ENCODE results near the gene MAGI2.

The MAGI2 gene

GRCh38 chr7:78835897-78836296 lies 617.6 kb downstream of the MAGI2 start:
- DNase-seq (ENCODE audit: low read depth in 4 of 4, low spot score in 1 of 4), result no peak

GRCh38 chr7:78828317-78828716 lies 625.1 kb downstream of the MAGI2 start:
- DNase-seq (ENCODE audit: low read depth in 4 of 4, low spot score in 1 of 4), result no peak

- DNase-seq (ENCODE audit: low read depth in 4 of 4, low spot score in 1 of 4), result no peak
Observed at GRCh38 chr7:78803501-78804127, 649.9 kb downstream of the MAGI2 start.

GRCh38 chr7:78794101-78794500 lies 659.4 kb downstream of the MAGI2 start:
- DNase-seq (ENCODE audit: low read depth in 4 of 4, low spot score in 1 of 4), result no peak

GRCh38 chr7:78792624-78793023 lies 660.8 kb downstream of the MAGI2 start:
- no peak for DNase-seq (ENCODE audit: low read depth in 4 of 4, low spot score in 1 of 4)

GRCh38 chr7:78792006-78792405 lies 661.5 kb downstream of the MAGI2 start:
- no peak for DNase-seq (ENCODE audit: low read depth in 4 of 4, low spot score in 1 of 4)

- no peak for DNase-seq (ENCODE audit: low read depth in 4 of 4, low spot score in 1 of 4)
Observed at GRCh38 chr7:78788464-78788863, 665.0 kb downstream of the MAGI2 start.

GRCh38 chr7:78787854-78788253 lies 665.6 kb downstream of the MAGI2 start:
- no peak for DNase-seq (ENCODE audit: low read depth in 4 of 4, low spot score in 1 of 4)

- DNase-seq (ENCODE audit: low read depth in 4 of 4, low spot score in 1 of 4), result no peak
Observed at GRCh38 chr7:78786055-78786454, 667.4 kb downstream of the MAGI2 start.

- DNase-seq (ENCODE audit: low read depth in 4 of 4, low spot score in 1 of 4), result no peak
Observed at GRCh38 chr7:78783179-78783962, 670.1 kb downstream of the MAGI2 start.

- DNase-seq (ENCODE audit: low read depth in 4 of 4, low spot score in 1 of 4), result no peak
Observed at GRCh38 chr7:78780560-78780959, 672.9 kb downstream of the MAGI2 start.

GRCh38 chr7:78779788-78780187 lies 673.7 kb downstream of the MAGI2 start:
- DNase-seq (ENCODE audit: low read depth in 4 of 4, low spot score in 1 of 4), result no peak

- DNase-seq (ENCODE audit: low read depth in 4 of 4, low spot score in 1 of 4), result no peak
Observed at GRCh38 chr7:78777829-78778228, 675.6 kb downstream of the MAGI2 start.

GRCh38 chr7:78770422-78771410 lies 682.8 kb downstream of the MAGI2 start:
- DNase-seq (ENCODE audit: low read depth in 4 of 4, low spot score in 1 of 4), result no peak

- no peak for DNase-seq (ENCODE audit: low read depth in 4 of 4, low spot score in 1 of 4)
Observed at GRCh38 chr7:78769481-78770101, 683.9 kb downstream of the MAGI2 start.

GRCh38 chr7:78768859-78769258 lies 684.6 kb downstream of the MAGI2 start:
- DNase-seq (ENCODE audit: low read depth in 4 of 4, low spot score in 1 of 4), result no peak

- DNase-seq (ENCODE audit: low read depth in 4 of 4, low spot score in 1 of 4), result no peak
Observed at GRCh38 chr7:78765943-78766729, 687.3 kb downstream of the MAGI2 start.

- DNase-seq (ENCODE audit: low read depth in 4 of 4, low spot score in 1 of 4), result no peak
Observed at GRCh38 chr7:78764571-78764970, 688.9 kb downstream of the MAGI2 start.

GRCh38 chr7:78762625-78763024 lies 690.8 kb downstream of the MAGI2 start:
- no peak for DNase-seq (ENCODE audit: low read depth in 4 of 4, low spot score in 1 of 4)

- no peak for DNase-seq (ENCODE audit: low read depth in 4 of 4, low spot score in 1 of 4)
Observed at GRCh38 chr7:78760620-78761355, 692.7 kb downstream of the MAGI2 start.
